HepG2 (cell line): ENCODE data around the gene PRSS48. TPM values are rescaled to one million over a fixed set of nuclear protein-coding genes. Genes with fewer than 3 reads are reported as not detected.

Experiments used
- BATF2 ChIP-seq: sonication (generic); formaldehyde crosslinking; IDR thresholded peaks from 2 replicates; pipeline ENCODE4 v1.8.0; 2022; ENCODE audit warnings: mild to moderate bottlenecking, missing genetic modification reagents, moderate library complexity
- EED ChIP-seq: sonication (generic); formaldehyde crosslinking; IDR thresholded peaks from 2 replicates; pipeline ENCODE4 v1.5.0; 2020; ENCODE audit warnings: mild to moderate bottlenecking, missing genetic modification reagents
- FOXK2 ChIP-seq: fragments of 450-650 bp; IDR thresholded peaks from 2 replicates; pipeline ENCODE4 v1.6.1; 2016
- JUND ChIP-seq: sonication (generic); formaldehyde crosslinking; IDR thresholded peaks from 2 replicates; pipeline ENCODE4 v1.8.0; 2022; ENCODE audit warnings: mild to moderate bottlenecking, missing genetic modification reagents
- KLF6 ChIP-seq: IDR thresholded peaks from 2 replicates; pipeline ENCODE4 v1.8.0; 2016; ENCODE audit warnings: missing biosample characterization, missing genetic modification reagents
- NR2F1 ChIP-seq, 2 experiments: fragments of 450-650 bp in 1 of 2; formaldehyde crosslinking in 1 of 2; IDR thresholded peaks; 2 replicates each; pipeline versions ENCODE4 v1.5.0 to v1.6.1; 2016 to 2020; ENCODE audit warnings: mild to moderate bottlenecking in 1 of 2, missing compliant biosample characterization in 1 of 2, missing genetic modification reagents in 1 of 2, moderate library complexity in 1 of 2
- PPARG ChIP-seq: conservative IDR thresholded peaks from 2 replicates; pipeline ENCODE4 v1.6.1; 2016; ENCODE audit warnings: missing biosample characterization, missing genetic modification reagents
- RXRB ChIP-seq: IDR thresholded peaks from 2 replicates; pipeline ENCODE4 v1.6.1; 2016; ENCODE audit warnings: borderline replicate concordance, missing genetic modification reagents, missing compliant biosample characterization
- SKIL ChIP-seq: sonication (generic); formaldehyde crosslinking; IDR thresholded peaks from 2 replicates; pipeline ENCODE4 v1.8.0; 2022; ENCODE audit warnings: missing genetic modification reagents, mild to moderate bottlenecking, moderate library complexity, borderline replicate concordance
- TCF7 ChIP-seq: sonication (generic); IDR thresholded peaks from 2 replicates; pipeline ENCODE4 v1.6.1; 2016; ENCODE audit warnings: antibody characterized with exemption, low read depth
- ZNF12 ChIP-seq: sonication (generic); formaldehyde crosslinking; IDR thresholded peaks from 2 replicates; pipeline ENCODE4 v1.5.0; 2020; ENCODE audit warnings: missing genetic modification reagents
- ZNF205 ChIP-seq: IDR thresholded peaks from 2 replicates; pipeline ENCODE4 v1.6.1; 2018; ENCODE audit warnings: missing biosample characterization, missing genetic modification reagents
- ZNF350 ChIP-seq: sonication (generic); formaldehyde crosslinking; IDR thresholded peaks from 2 replicates; pipeline ENCODE4 v1.4.0; 2020; ENCODE audit warnings: mild to moderate bottlenecking, low read depth, missing genetic modification reagents, borderline replicate concordance
- ZNF549 ChIP-seq: sonication (generic); formaldehyde crosslinking; IDR thresholded peaks from 2 replicates; pipeline ENCODE4 v1.5.0; 2020; ENCODE audit warnings: missing genetic modification reagents
- ZNF569 ChIP-seq: sonication (generic); formaldehyde crosslinking; IDR thresholded peaks from 2 replicates; pipeline ENCODE4 v1.5.0; 2020; ENCODE audit warnings: mild to moderate bottlenecking, missing genetic modification reagents, moderate library complexity, borderline replicate concordance
- ZNF660 ChIP-seq: sonication (generic); formaldehyde crosslinking; IDR thresholded peaks from 2 replicates; pipeline ENCODE4 v1.5.1; 2020; ENCODE audit warnings: mild to moderate bottlenecking, low read depth, missing genetic modification reagents, borderline replicate concordance
- polyA plus RNA-seq, 8 experiments: library from polyadenylated mRNA; depleted of rRNA in 3 of 8; stranded (reverse) in 7 of 8; unstranded in 1 of 8; fragments of >200 nt; fragmentation: Illumina TruSeq in 4 of 8; extraction: Trizol in 4 of 8; gene quantifications; 2 replicates each; pipeline versions ENCODE4 v1.2.1 to v1.2.3, GENCODE V29; 2011 to 2016; ENCODE audit warnings: low read depth in 4 of 8, missing spikeins in 1 of 8, mixed read lengths in 1 of 8; ENCODE audit not compliant: insufficient read depth in 1 of 8
- total RNA-seq, 5 experiments: library from RNA; depleted of rRNA; stranded (reverse); fragments of >200 nt; fragmentation: Illumina TruSeq; extraction: Trizol; gene quantifications; 2 replicates each; pipeline ENCODE4 v1.2.3, GENCODE V29; 2016; ENCODE audit warnings: low read depth in 1 of 5
- TF ChIP-seq, protein P1 (sequence below): IDR thresholded peaks from 2 replicates; pipeline ENCODE4 v1.6.1; 2018; ENCODE audit warnings: missing genetic modification reagents, mild to moderate bottlenecking, missing compliant biosample characterization
- TF ChIP-seq, protein P2 (sequence below): sonication (generic); formaldehyde crosslinking; IDR thresholded peaks from 2 replicates; pipeline ENCODE4 v1.5.1; 2020; ENCODE audit warnings: mild to moderate bottlenecking, missing genetic modification reagents, borderline replicate concordance
- TF ChIP-seq, protein P3 (sequence below): sonication (generic); formaldehyde crosslinking; IDR thresholded peaks from 2 replicates; pipeline ENCODE4 v1.8.1; 2023; ENCODE audit warnings: mild to moderate bottlenecking, missing genetic modification reagents

PRSS48 gene
- total and polyA plus RNA-seq, 2 of the 13 experiments (the other 11 are each of a cell fraction or from before 2014, with no cell fraction given): not detected

- TF ChIP-seq KLF6 (CRISPR knock-in tag) (no peak), ZNF350 (CRISPR knock-in tag) (no peak), EED (CRISPR knock-in tag) (no peak), PPARG (CRISPR knock-in tag) (0 out of 2 replicates have a peak, but pooled peaks have one; percentile 5), TCF7 (no peak), NR2F1 (CRISPR knock-in tag; IDR thresholded peaks at IDR 0.05) (no peak), BATF2 (CRISPR knock-in tag) (no peak), ZNF569 (CRISPR knock-in tag) (no peak), ZNF12 (CRISPR knock-in tag) (no peak), FOXK2 (no peak), SKIL (CRISPR knock-in tag) (no peak), ZNF549 (no peak), ZNF205 (CRISPR knock-in tag) (no peak), RXRB (peak; percentile 43; the same call in 1 of the 2 replicates), ZNF660 (CRISPR knock-in tag) (no peak), JUND (CRISPR knock-in tag) (no peak)
- TF ChIP-seq, protein P1, sequence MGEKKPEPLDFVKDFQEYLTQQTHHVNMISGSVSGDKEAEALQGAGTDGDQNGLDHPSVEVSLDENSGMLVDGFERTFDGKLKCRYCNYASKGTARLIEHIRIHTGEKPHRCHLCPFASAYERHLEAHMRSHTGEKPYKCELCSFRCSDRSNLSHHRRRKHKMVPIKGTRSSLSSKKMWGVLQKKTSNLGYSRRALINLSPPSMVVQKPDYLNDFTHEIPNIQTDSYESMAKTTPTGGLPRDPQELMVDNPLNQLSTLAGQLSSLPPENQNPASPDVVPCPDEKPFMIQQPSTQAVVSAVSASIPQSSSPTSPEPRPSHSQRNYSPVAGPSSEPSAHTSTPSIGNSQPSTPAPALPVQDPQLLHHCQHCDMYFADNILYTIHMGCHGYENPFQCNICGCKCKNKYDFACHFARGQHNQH (CRISPR knock-in tag): no peak
- TF ChIP-seq, protein P2, sequence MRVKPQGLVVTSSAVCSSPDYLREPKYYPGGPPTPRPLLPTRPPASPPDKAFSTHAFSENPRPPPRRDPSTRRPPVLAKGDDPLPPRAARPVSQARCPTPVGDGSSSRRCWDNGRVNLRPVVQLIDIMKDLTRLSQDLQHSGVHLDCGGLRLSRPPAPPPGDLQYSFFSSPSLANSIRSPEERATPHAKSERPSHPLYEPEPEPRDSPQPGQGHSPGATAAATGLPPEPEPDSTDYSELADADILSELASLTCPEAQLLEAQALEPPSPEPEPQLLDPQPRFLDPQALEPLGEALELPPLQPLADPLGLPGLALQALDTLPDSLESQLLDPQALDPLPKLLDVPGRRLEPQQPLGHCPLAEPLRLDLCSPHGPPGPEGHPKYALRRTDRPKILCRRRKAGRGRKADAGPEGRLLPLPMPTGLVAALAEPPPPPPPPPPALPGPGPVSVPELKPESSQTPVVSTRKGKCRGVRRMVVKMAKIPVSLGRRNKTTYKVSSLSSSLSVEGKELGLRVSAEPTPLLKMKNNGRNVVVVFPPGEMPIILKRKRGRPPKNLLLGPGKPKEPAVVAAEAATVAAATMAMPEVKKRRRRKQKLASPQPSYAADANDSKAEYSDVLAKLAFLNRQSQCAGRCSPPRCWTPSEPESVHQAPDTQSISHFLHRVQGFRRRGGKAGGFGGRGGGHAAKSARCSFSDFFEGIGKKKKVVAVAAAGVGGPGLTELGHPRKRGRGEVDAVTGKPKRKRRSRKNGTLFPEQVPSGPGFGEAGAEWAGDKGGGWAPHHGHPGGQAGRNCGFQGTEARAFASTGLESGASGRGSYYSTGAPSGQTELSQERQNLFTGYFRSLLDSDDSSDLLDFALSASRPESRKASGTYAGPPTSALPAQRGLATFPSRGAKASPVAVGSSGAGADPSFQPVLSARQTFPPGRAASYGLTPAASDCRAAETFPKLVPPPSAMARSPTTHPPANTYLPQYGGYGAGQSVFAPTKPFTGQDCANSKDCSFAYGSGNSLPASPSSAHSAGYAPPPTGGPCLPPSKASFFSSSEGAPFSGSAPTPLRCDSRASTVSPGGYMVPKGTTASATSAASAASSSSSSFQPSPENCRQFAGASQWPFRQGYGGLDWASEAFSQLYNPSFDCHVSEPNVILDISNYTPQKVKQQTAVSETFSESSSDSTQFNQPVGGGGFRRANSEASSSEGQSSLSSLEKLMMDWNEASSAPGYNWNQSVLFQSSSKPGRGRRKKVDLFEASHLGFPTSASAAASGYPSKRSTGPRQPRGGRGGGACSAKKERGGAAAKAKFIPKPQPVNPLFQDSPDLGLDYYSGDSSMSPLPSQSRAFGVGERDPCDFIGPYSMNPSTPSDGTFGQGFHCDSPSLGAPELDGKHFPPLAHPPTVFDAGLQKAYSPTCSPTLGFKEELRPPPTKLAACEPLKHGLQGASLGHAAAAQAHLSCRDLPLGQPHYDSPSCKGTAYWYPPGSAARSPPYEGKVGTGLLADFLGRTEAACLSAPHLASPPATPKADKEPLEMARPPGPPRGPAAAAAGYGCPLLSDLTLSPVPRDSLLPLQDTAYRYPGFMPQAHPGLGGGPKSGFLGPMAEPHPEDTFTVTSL (CRISPR knock-in tag): no peak
- TF ChIP-seq, protein P3, sequence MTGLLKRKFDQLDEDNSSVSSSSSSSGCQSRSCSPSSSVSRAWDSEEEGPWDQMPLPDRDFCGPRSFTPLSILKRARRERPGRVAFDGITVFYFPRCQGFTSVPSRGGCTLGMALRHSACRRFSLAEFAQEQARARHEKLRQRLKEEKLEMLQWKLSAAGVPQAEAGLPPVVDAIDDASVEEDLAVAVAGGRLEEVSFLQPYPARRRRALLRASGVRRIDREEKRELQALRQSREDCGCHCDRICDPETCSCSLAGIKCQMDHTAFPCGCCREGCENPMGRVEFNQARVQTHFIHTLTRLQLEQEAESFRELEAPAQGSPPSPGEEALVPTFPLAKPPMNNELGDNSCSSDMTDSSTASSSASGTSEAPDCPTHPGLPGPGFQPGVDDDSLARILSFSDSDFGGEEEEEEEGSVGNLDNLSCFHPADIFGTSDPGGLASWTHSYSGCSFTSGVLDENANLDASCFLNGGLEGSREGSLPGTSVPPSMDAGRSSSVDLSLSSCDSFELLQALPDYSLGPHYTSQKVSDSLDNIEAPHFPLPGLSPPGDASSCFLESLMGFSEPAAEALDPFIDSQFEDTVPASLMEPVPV (CRISPR knock-in tag): no peak
These were observed 9.0 kb upstream of the PRSS48 start (continued) for GRCh38 chr4:151267822-151268535.
